GM12873 (cell line): ENCODE results near the gene SWT1.

Experiments
- TF ChIP-seq, protein P1 (sequence below): IDR thresholded peaks from 2 replicates; pipeline ENCODE4 v1.5.1; 2012; ENCODE audit warnings: low read depth, mild to moderate bottlenecking, moderate library complexity, low read length, control low read depth; ENCODE audit not compliant: insufficient read depth; ENCODE audit errors: missing control alignments

The SWT1 gene

DNA sequence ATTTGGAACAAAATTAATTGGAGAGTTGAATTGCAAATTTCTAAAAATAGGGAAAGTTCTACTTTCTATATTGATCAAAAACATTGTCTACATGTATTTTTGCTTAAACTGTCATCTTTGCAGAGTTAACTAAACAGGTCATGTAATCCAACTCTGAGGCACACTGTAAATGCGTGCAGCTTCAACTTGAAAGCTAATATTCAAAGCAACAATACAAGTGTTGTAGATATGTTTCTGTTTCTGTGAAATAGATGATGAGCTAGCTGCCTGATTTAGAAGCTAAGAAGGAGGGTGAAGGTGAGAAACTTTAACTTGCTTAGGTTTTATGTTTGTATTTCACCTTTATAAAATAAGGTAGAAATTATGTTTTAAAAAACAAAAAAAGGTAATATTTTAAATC is 82.9 kb downstream of the SWT1 start:
- TF ChIP-seq, protein P1, sequence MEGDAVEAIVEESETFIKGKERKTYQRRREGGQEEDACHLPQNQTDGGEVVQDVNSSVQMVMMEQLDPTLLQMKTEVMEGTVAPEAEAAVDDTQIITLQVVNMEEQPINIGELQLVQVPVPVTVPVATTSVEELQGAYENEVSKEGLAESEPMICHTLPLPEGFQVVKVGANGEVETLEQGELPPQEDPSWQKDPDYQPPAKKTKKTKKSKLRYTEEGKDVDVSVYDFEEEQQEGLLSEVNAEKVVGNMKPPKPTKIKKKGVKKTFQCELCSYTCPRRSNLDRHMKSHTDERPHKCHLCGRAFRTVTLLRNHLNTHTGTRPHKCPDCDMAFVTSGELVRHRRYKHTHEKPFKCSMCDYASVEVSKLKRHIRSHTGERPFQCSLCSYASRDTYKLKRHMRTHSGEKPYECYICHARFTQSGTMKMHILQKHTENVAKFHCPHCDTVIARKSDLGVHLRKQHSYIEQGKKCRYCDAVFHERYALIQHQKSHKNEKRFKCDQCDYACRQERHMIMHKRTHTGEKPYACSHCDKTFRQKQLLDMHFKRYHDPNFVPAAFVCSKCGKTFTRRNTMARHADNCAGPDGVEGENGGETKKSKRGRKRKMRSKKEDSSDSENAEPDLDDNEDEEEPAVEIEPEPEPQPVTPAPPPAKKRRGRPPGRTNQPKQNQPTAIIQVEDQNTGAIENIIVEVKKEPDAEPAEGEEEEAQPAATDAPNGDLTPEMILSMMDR = no peak

DNA sequence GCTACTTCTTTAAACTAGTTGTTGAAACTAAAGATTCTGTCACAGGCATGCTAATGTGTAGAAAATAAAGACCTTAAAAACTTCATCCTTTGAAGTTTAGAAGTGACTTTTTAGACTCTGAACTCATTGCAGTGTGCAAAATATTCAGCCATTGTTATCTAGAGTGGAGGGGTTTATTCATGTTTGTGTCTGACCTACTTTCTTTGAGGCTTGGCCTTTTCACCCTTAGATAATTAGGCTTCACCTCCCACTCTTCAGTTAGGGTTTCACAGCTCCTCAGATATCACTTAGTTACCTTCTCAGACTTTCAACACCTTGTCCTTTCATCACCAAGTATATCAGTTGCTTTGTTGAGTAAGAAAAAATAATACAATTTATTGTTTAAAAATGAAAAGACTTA is 84.2 kb downstream of the SWT1 start:
- TF ChIP-seq, protein P1 = no peak

GRCh38 chr1:185244015-185244747 is 87.2 kb downstream of the SWT1 start:
- TF ChIP-seq, protein P1 = no peak

- TF ChIP-seq, protein P1 = no peak
These were observed 88.5 kb downstream of the SWT1 start for GRCh38 chr1:185245466-185245865.

DNA sequence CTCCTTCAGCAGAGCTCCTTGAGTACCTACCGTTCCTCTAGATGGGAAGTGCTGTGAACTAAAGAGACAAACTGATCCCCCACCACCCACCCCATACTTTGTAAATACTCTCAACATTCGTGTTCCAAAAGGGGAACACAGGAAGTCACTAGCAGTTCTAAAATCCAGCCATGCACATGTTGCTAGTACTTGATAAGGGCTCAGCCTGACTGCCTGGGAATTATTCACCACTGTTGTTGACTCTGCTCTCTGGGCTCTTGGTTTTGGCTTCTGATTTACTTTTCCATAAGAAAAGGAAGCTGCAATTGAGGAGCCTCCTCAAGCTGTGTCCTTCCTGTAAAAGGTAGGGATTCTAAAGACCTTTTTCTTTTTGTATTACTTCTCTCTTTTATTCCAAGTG is 92.6 kb downstream of the SWT1 start:
- TF ChIP-seq, protein P1 = no peak

DNA sequence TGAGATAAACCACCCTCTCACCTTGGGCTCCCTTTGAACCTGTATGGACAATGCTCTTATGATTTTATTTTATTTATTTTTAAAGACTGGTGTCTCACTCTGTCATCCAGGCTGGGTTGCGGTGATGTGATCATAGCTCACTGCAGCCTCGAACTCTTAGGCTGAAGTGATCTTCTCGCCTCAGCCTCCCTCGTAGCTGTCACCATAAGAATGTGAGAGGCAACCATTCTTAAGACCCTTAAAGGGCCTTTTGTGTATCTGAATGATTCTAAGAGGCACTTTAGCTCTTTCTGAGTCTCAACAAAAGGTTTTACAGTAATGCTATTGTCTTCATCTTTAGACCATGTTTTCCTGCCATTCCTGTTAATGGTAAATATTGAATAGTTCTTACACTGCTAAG is 93.1 kb downstream of the SWT1 start:
- TF ChIP-seq, protein P1 = no peak

DNA sequence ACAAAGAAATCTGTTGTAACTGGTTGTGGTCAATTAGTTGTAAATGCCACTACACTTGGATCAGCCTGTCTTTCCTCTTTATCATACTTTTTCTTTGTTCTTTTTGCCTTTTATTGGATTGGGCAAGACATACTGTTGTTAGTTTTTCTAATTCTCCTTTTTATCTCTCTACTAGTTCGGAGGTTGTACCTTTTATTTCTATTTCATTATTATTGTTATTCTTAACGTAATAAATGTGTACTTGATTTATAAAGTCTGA is 100.9 kb downstream of the SWT1 start:
- TF ChIP-seq, protein P1 = no peak
